HFFc6 (cell line): Measurements from ENCODE around the gene KCNIP1. TPM values are rescaled to one million over a fixed set of nuclear protein-coding genes. Genes with fewer than 3 reads are reported as not detected.

Experiments
- DNase-seq: peaks from one replicate; pipeline ENCODE4 v3.0.0-alpha.2; 2018
- H3K27ac Mint-ChIP-seq: 2 replicates; pipeline ENCODE4 v1.8.0; 2020; ENCODE audit warnings: mild to moderate bottlenecking, mixed read lengths
- H3K27me3 Mint-ChIP-seq: 2 replicates; pipeline ENCODE4 v1.8.0; 2021; ENCODE audit warnings: mild to moderate bottlenecking, moderate library complexity, mixed read lengths; ENCODE audit not compliant: insufficient read depth
- H3K36me3 Mint-ChIP-seq: 2 replicates; pipeline ENCODE4 v1.8.0; 2021; ENCODE audit warnings: low read depth, mixed read lengths
- H3K4me1 Mint-ChIP-seq: 2 replicates; pipeline ENCODE4 v1.8.0; 2020; ENCODE audit warnings: low read depth, mixed read lengths
- H3K4me3 Mint-ChIP-seq: 2 replicates; pipeline ENCODE4 v1.8.0; 2020; ENCODE audit warnings: mild to moderate bottlenecking, moderate library complexity, mixed read lengths
- H3K9me3 Mint-ChIP-seq: 2 replicates; pipeline ENCODE4 v1.8.0; 2020; ENCODE audit warnings: mild to moderate bottlenecking, mixed read lengths
- CTCF ChIP-seq: fragments of 200-600 bp; sonication (generic); IDR thresholded peaks from 2 replicates; pipeline ENCODE4 v1.5.0; 2021; ENCODE audit warnings: antibody characterized with exemption, mild to moderate bottlenecking
- total RNA-seq, 6 experiments: library from RNA; stranded (reverse); fragmentation: NEBNext Ultra II Directional; extraction: Animal tissue kit (Norgen Biotek cat#: 25700); gene quantifications; 2 replicates in 1 of 6; 3 replicates in 5 of 6; pipeline ENCODE4 v1.2.3, GENCODE V29; 2021

KCNIP1 gene
- total RNA-seq, 6 experiments from 2014 or later: not detected

- no peak for TF ChIP-seq CTCF
- Mint-ChIP-seq H3K27me3 (peaks cover 11% of the 10 kb centered on the region; the same call in 1 of the 2 replicates), H3K36me3 (no peaks in the 10 kb centered on the region; the same call in 1 of the 2 replicates), H3K4me1 (no peaks in the 10 kb centered on the region), H3K4me3 (no peak overlapping the region), H3K27ac (no peak overlapping the region), H3K9me3 (peaks cover 14% of the 10 kb centered on the region)
- DNase-seq: no peak
These were observed 25.5 kb upstream of the KCNIP1 start for GRCh38 chr5:170478306-170478705.

DNA sequence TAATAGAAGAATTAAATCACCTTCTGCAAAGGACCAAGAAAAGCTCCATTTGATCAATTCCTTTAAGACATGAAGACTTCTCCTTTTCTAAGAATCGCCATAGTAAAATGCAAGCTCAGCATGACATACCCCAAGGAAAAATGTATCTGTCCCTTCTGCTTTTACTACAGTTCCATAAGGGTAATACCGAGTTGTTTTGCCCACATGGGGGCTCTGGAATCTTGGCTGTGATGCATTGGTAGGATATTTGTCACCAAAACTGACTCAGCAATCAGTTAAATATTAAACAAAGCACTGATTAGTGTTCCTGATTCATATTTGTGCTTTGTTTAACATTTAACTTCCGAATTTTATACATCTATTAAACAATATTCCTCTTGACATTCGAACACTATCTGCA is 24.3 kb upstream of the KCNIP1 start:
- no peak for TF ChIP-seq CTCF
- Mint-ChIP-seq H3K36me3 (no peaks in the 10 kb centered on the region; the same call in 1 of the 2 replicates), H3K27me3 (peaks cover 7% of the 10 kb centered on the region; the same call in 1 of the 2 replicates), H3K4me1 (no peaks in the 10 kb centered on the region), H3K9me3 (peaks cover 15% of the 10 kb centered on the region), H3K27ac (no peak overlapping the region), H3K4me3 (no peak overlapping the region)
- DNase-seq: no peak

- Mint-ChIP-seq H3K4me3 (no peak overlapping the region), H3K27me3 (peaks cover 9% of the 10 kb centered on the region; the same call in 1 of the 2 replicates), H3K27ac (no peak overlapping the region), H3K9me3 (peaks cover 10% of the 10 kb centered on the region; the same call in 1 of the 2 replicates), H3K36me3 (no peaks in the 10 kb centered on the region; the same call in 1 of the 2 replicates), H3K4me1 (no peaks in the 10 kb centered on the region)
- no peak for TF ChIP-seq CTCF
- no peak for DNase-seq
These were observed 23.6 kb upstream of the KCNIP1 start for GRCh38 chr5:170480260-170480659.

DNA sequence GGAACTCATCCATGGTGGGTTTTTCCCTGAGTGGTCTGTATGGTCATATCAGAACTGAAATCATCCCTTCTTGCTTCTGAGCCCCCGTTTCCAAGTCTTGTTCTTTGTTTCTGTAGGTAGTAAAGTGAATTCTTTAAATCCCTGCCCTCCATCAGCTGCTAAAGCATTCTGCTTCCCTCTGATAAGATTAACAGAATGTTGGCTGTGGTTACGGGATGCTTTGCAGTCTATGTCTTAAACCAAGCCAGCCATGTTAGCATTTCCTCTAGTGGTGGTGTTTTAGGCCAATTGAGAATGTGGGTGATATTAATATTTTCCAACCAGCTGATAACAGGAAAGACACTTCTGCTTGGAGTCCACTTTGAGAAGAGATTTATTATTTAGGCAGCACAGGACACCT is 22.0 kb upstream of the KCNIP1 start:
- no peak for TF ChIP-seq CTCF
- Mint-ChIP-seq H3K9me3 (peaks cover 15% of the 10 kb centered on the region; the same call in 1 of the 2 replicates), H3K4me1 (no peaks in the 10 kb centered on the region), H3K27ac (no peak overlapping the region), H3K4me3 (no peak overlapping the region), H3K36me3 (no peaks in the 10 kb centered on the region), H3K27me3 (peaks cover 4% of the 10 kb centered on the region; the same call in 1 of the 2 replicates)
- DNase-seq: no peak

DNA sequence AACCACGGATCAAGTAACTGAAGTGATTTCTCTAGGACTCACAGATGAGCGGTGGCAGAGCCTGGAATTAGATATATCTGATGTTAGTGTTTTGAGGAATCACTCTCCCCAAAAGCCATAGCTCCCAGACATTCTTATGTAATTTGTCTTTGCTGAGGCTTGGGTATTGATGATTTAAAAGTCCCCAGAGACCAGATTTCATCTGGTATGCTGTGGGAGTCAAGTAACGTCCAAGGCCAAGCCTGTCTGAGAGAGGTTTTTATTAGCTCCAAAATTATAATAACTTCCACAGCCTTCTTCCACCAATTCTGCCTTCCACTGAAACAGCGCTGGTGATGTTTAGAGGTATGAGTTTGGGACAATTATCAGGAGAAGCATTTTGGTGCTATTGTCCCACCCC is 21.3 kb upstream of the KCNIP1 start:
- peaks cover 4% of the 10 kb centered on the region; the same call in 1 of the 2 replicates for H3K27me3 Mint-ChIP-seq
- TF ChIP-seq CTCF: no peak
- DNase-seq: no peak

More for the DNA sequence above, 21.3 kb upstream of the KCNIP1 start:
- Mint-ChIP-seq H3K4me1 (no peaks in the 10 kb centered on the region), H3K36me3 (no peaks in the 10 kb centered on the region), H3K27ac (no peak overlapping the region), H3K4me3 (no peak overlapping the region), H3K9me3 (peaks cover 15% of the 10 kb centered on the region; the same call in 1 of the 2 replicates)
